Breast epithelium (tissue), 4 donors: Measurements from ENCODE around the gene MTF2. TPM values are rescaled to one million over a fixed set of nuclear protein-coding genes. Genes with fewer than 3 reads are reported as not detected.

Experiments used
- DNase-seq, 2 donors: peaks; one replicate each; pipeline ENCODE4 v3.0.0-alpha.2; 2019; ENCODE audit warnings: low spot score in 2 of 2
- H3K27ac ChIP-seq, 2 donors: fragments of 200-600 bp; sonication (generic) in 1 of 2; one replicate each; pipeline ENCODE4 v1.5.1; 2016 to 2019; ENCODE audit warnings: mild to moderate bottlenecking in 1 of 2
- H3K27me3 ChIP-seq, 2 donors: fragments of 200-600 bp; sonication (generic) in 1 of 2; one replicate each; pipeline versions ENCODE4 v1.5.1 to v1.6.0; 2017 to 2019; ENCODE audit warnings: control low read depth in 1 of 2, mild to moderate bottlenecking in 1 of 2
- H3K36me3 ChIP-seq: fragments of 200-600 bp; one replicate; pipeline ENCODE4 v1.5.1; 2019
- H3K4me1 ChIP-seq, 2 donors: fragments of 200-600 bp; sonication (generic); one replicate each; pipeline ENCODE4 v1.5.1; 2016 to 2019; ENCODE audit warnings: control low read depth in 1 of 2
- H3K4me3 ChIP-seq, 3 donors: fragments of 200-600 bp; sonication (generic); 1 replicate in 2 of 3; 2 replicates in 1 of 3; pipeline ENCODE4 v1.5.1; 2016 to 2019; ENCODE audit warnings: mild to moderate bottlenecking in 3 of 3, moderate library complexity in 2 of 3
- H3K9me3 ChIP-seq, 2 donors: fragments of 200-600 bp; sonication (generic) in 1 of 2; one replicate each; pipeline ENCODE4 v1.5.1; 2016 to 2019; ENCODE audit warnings: control low read depth in 1 of 2
- CTCF ChIP-seq, 3 donors: fragments of 450-650 bp; IDR thresholded peaks; one replicate each; pipeline ENCODE4 v1.5.1; 2016 to 2017; ENCODE audit warnings: antibody characterized with exemption in 3 of 3, mild to moderate bottlenecking in 3 of 3, moderate library complexity in 3 of 3
- POLR2A ChIP-seq: fragments of 450-650 bp; IDR thresholded peaks from one replicate; pipeline ENCODE4 v1.6.1; 2016; ENCODE audit warnings: antibody characterized with exemption, mild to moderate bottlenecking, moderate library complexity
- POLR2AphosphoS5 ChIP-seq, 3 donors: sonication (generic); formaldehyde crosslinking; IDR thresholded peaks; one replicate each; pipeline ENCODE4 v1.6.1; 2017; ENCODE audit warnings: antibody characterized with exemption in 3 of 3
- intact Hi-C: fragments of 100-400 bp; cut with DNase I; formaldehyde crosslinking; loops from one replicate; pipeline ENCODE4 v1.15.1; 2023; ENCODE audit warnings: low total_unique reads
- total RNA-seq, 3 donors: library from RNA; depleted of rRNA; stranded (reverse); fragments of >200 nt; gene quantifications; one replicate each; pipeline ENCODE4 v1.1.0, GENCODE V29; 2016

Gene MTF2
- total RNA-seq, 3 donors from 2014 or later, result 11.0 to 37.9 (median 32.1) TPM

- Histone ChIP-seq H3K4me1 (no peaks in the 10 kb centered on the region), H3K4me3 (no peak overlapping the region), H3K27me3 (no peaks in the 10 kb centered on the region), H3K36me3 (peaks cover 3% of the 10 kb centered on the region), H3K27ac (no peak overlapping the region), H3K9me3 (no peaks in the 10 kb centered on the region)
- intact Hi-C loops, result no loop called here
- DNase-seq, result no peak
- no peak for TF ChIP-seq CTCF (IDR thresholded peaks at IDR 0.05)
Observed at GRCh38 chr1:93136445-93136844, 57.4 kb downstream of the MTF2 start.

- no peaks in the 10 kb centered on the region for H3K27me3 ChIP-seq
- DNase-seq, result no peak
- intact Hi-C loops, result no loop called here
- no peak for TF ChIP-seq POLR2AphosphoS5 (IDR thresholded peaks at IDR 0.05)
- no peak for TF ChIP-seq POLR2A
- no peak for TF ChIP-seq CTCF (IDR thresholded peaks at IDR 0.05)
- peaks cover 3% of the 10 kb centered on the region for H3K36me3 ChIP-seq
- no peak overlapping the region for H3K27ac ChIP-seq
- no peaks in the 10 kb centered on the region for H3K9me3 ChIP-seq
- no peak overlapping the region for H3K4me3 ChIP-seq
- H3K4me1 ChIP-seq, result no peaks in the 10 kb centered on the region
Observed at GRCh38 chr1:93137604-93138292, 58.7 kb downstream of the MTF2 start.

- Histone ChIP-seq H3K36me3 (peaks cover 3% of the 10 kb centered on the region), H3K4me1 (no peaks in the 10 kb centered on the region), H3K27me3 (no peaks in the 10 kb centered on the region), H3K27ac (no peak overlapping the region), H3K9me3 (no peaks in the 10 kb centered on the region), H3K4me3 (no peak overlapping the region)
- intact Hi-C loops, result no loop called here
- TF ChIP-seq POLR2AphosphoS5 (IDR thresholded peaks at IDR 0.05), result no peak
- no peak for TF ChIP-seq CTCF (IDR thresholded peaks at IDR 0.05)
- no peak for TF ChIP-seq POLR2A
- no peak for DNase-seq
Observed at GRCh38 chr1:93140106-93140505, 61.0 kb downstream of the MTF2 start.

- Histone ChIP-seq H3K9me3 (no peaks in the 10 kb centered on the region), H3K27ac (no peak overlapping the region), H3K4me1 (no peaks in the 10 kb centered on the region), H3K27me3 (no peaks in the 10 kb centered on the region), H3K36me3 (no peaks in the 10 kb centered on the region), H3K4me3 (no peak overlapping the region)
- TF ChIP-seq CTCF (IDR thresholded peaks at IDR 0.05) (no peak), POLR2AphosphoS5 (IDR thresholded peaks at IDR 0.05) (no peak), POLR2A (no peak)
- intact Hi-C loops, result no loop called here
- DNase-seq, result no peak
Observed at GRCh38 chr1:93142161-93142560, 63.1 kb downstream of the MTF2 start.

- Histone ChIP-seq H3K27me3 (no peaks in the 10 kb centered on the region), H3K27ac (no peak overlapping the region), H3K4me1 (no peaks in the 10 kb centered on the region), H3K4me3 (no peak overlapping the region), H3K36me3 (no peaks in the 10 kb centered on the region), H3K9me3 (no peaks in the 10 kb centered on the region)
- intact Hi-C loops, result no loop called here
- no peak for TF ChIP-seq CTCF (IDR thresholded peaks at IDR 0.05)
- no peak for TF ChIP-seq POLR2AphosphoS5 (IDR thresholded peaks at IDR 0.05)
- DNase-seq, result no peak
Observed at GRCh38 chr1:93143136-93143535, 64.1 kb downstream of the MTF2 start.
